Dermis blood vessel endothelial cell (primary cell): ENCODE results near the gene NUFIP2. TPM values are rescaled to one million over a fixed set of nuclear protein-coding genes. Genes with fewer than 3 reads are reported as not detected.
"Not testable (repeated sequence)": the region's sequence is repeated elsewhere in the genome, so short reads cannot be mapped to it uniquely, and the experiment has no call there.

Source experiments
- DNase-seq: peaks from one replicate; pipeline ENCODE4 v3.0.0; 2010
- total RNA-seq: library from RNA; depleted of rRNA; stranded (reverse); fragments of >200 nt; gene quantifications from 2 replicates; pipeline ENCODE4 v1.2.3, GENCODE V29; 2014

Gene NUFIP2
- total RNA-seq, 1 donor from 2014 or later, result 38.5 TPM

DNA sequence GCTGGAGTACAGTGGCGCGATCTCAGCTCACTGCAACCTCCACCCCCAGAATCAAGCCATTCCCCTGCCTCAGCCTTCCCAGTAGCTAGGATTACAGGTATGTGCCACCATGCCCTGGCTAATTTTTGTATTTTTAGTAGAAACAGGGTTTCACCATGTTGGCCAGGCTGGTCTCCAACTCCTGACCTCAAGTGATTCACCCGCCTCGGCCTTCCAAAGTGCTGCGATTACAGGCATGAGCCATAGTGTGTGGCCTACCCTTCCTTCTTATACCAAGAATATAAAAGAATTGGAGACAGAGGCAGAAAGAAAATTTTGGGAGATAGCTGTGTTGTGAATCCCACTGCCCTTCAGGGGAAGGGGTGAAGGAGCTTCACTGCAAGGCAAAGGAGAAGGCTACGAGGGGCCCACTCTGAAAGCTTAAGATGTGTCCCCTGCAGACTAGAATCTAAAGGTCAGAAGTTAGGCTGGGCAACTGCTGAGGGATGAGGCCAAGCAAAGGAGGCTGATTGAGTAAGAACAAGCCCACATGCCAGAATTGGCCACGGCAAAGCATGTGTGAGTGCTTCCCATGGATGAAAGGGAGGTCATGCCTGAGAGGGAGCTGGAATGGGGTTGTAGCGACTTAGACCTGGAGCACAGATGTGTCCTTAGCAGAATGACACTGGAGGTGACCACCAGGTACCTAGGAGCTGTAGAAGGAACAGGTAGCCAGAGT is 55.7 kb downstream of the NUFIP2 start:
- no peak for DNase-seq

DNA sequence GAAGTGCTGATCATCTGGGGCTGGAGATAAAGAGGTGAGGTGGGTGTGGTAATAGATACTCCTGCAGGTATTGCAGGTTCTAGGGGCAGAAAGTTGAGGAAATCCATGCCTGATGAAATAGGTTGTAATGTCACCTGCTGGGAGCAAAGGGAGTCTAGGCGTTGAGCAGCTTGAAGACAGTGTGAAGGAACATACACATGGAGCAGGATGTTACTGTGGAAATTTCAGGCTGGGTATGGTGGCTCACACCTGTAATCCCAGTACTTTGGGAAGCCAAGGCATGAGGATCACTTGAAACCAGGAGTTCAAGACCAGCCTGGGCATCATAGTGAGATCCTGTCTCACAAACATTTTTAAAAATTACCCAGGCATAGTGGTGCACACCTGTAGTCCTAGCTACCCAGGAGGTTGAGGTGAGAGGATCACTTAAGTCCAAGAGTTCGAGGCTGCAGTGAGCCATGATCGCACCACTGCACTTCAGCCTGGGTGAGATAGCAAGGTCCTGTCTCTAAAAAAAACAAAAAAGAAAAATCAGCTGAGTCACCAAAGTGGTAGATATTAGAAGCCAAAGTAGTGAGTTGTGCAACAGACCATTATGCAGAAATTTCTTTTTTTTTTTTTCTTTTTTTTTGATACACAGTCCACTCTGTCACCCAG is 56.3 kb downstream of the NUFIP2 start:
- no peak for DNase-seq

DNA sequence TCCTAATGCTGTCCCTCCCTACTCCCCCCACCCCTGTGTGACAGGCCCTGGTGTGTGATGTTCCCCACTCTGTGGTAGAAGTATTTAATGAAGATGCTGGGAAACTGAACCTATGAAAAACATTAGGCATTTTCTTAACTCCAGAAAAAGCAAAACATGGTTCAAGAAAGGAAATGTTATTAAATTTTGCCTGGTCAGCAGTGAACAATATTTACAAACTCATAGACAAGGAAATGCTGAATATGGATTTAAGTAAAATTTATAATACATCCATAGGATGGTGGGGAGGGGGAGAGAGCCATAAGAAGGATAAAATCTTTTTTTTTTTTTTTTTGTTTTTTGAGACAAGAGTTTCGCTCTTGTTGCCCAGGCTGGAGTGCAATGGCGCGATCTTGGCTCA is 58.0 kb downstream of the NUFIP2 start:
- no peak for DNase-seq

DNA sequence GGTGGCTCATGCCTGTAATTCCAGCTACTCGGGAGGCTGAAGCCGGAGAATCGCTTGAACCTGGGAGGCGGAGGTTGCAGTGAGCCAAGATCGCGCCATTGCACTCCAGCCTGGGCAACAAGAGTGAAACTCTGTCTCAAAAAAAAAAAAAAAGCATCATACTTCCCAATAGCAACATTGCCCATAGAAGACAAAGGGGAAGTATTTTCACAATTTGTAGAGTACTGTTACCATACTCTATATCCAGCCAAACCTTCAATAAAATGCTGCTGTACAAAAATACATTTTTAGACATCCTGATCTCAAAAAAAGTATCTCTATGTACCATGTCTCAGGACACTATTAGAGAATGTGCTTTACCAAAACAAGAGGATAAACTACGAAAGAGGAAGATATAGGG is 59.0 kb downstream of the NUFIP2 start:
- not testable (repeated sequence) for DNase-seq

DNA sequence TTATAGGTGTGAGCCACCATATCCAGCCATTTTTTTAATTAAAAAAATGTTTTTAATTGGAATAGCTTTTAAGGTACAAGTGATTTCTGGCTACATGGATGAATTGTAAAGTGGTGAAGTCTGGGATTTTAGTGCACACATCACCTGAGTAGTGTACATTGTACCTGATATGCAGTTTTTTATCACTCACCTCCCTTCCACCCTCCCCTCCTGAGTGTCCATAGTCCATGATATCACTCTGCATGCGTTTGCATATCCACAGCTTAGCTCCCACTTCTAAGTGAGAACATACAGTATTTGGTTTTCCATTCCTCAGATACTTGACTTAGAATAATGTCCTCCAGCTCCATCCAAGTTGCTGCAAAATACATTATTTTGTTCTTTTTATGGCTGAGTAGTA is 60.6 kb downstream of the NUFIP2 start:
- DNase-seq, result no peak

DNA sequence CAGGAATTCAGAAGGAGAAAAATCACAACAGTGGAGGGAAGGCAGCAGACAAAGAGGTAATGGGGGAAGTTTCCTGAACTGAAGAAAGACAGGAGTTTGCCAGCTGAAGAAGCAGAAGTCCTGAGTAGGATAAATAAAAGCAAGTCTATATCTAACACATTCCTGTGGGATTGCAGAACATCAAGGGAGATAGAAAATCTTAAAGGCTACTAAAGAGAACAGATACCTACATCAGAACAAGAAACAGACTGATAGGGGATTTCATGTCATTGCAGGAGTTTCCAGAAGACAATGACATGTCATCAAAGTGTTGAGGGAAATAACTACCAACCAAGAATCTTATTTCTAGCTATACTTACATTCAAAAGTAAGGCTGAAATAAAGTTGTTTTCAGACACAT is 68.6 kb downstream of the NUFIP2 start:
- DNase-seq, result no peak

DNA sequence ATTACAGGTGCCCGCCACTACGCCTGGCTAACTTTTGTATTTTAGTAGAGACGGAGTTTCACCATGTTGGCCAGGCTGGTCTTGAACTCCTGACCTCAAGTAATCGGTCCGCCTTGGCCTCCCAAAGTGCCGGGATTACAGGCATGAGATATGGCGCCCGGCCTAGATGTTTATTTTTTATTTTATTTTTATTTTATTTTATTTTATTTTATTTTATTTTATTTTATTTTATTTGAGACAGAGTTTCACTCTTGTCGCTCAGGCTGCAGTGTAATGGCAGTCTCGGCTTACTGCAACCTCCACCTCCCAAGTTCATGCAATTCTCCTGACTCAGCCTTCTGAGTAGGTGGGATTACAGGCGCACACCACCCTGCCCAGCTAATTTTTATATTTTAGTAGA is 72.6 kb downstream of the NUFIP2 start:
- not testable (repeated sequence) for DNase-seq

DNA sequence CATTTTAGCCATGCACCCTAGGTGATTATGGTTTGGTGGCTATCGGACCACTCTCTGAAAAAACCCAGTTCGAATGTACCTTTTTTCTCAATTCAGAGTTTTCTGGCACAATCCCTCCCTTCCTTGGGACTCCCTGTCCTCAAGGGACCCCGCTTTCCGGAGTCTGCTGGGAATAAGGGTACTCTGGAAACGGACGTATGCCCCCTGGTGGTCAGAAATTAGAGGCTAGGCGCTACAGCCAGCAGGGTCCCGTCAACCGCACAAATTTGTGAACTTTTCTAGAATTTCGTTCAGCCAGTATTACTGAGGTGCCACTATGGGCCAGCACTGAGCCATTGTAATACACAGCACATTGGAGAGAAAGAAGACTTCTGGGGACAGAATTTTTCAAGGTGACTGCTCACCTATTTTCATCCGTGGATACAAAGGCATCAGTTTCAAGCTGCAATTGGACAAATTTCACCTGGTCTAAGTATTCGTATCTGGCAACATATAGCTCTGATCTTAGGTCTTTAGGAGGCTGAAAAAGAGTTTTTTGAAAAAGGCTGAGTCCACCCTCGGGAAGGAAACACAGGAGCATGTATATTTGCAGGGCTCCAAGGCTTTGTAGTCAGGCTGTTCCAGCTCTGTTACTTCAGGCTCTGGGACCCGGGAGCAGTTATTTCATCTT is 74.4 kb downstream of the NUFIP2 start:
- peak; percentile 89 for DNase-seq

DNA sequence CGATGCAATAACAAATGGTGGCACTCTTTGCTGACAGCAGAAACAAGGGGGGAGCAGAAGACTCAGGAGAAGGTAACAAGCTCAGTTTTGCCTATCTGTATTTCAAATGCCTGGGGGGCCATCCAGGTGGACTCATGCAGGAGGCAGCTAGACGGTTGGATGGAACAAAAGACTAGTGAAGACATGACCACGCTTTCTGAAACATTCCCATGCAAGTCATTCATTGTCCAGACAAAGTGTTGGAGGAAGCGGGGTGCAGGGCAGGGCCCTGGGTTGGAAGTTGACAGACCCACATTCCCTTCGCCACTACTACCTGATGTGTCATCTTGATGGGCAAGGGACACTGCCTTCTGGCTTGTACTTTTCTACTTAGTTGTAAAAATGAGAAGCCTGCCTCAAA is 77.1 kb downstream of the NUFIP2 start:
- no peak for DNase-seq

DNA sequence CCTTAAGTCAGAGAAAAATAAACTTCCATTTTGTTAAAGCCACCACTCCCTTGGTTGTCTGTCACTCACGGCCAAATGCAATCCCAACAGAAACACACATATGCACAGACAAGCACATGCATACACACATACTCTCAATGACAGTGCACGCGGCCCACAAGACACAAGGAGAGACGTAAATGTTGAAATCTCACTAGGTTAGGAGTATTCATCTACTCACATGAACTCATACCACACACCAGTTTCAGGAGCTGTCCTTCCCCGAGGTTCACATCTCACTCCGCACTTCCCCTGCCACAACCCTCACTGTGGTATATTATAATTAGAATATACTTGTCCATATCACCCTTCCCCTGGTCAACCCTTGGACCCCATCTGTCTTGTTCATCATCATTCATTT is 77.8 kb downstream of the NUFIP2 start:
- DNase-seq, result no peak

DNA sequence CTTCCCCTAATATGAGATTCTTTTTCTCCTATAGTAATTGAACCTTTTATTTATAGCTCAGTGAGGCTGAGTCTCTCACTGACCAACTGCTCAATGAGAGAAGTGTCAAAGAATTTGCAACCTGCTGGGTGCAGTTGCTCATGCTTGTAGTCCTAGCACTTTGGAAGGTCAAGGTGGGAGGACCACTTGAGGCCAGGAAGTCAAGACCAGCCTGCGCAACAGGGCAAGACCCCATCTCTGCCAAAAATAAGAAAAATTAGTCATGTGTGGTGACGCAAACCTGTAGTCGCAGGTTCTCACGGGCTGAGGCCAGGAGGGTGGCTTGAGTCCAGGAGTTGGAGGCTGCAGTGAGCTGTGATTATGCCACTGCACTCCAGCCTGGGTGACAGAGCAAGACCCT is 78.2 kb downstream of the NUFIP2 start:
- no peak for DNase-seq

DNA sequence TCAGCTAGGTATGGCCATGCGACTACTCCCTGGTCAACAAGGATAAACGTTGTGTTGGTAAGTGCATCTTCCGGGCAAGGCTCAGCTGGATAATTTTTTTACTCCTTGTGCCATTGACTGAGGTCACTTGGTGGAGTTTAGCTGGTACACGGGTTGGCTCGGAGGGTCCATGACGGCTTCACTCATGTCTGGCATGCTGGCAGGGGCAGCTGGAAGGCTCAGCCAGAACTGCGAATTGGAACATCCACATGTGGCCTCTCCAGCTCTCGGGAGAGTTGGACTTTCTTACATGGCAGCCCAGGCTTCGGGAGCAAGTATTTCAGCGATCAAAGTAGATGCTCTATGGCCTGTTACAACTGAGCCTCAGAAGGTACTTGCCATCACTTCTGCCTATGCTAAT is 78.8 kb downstream of the NUFIP2 start:
- no peak for DNase-seq

DNA sequence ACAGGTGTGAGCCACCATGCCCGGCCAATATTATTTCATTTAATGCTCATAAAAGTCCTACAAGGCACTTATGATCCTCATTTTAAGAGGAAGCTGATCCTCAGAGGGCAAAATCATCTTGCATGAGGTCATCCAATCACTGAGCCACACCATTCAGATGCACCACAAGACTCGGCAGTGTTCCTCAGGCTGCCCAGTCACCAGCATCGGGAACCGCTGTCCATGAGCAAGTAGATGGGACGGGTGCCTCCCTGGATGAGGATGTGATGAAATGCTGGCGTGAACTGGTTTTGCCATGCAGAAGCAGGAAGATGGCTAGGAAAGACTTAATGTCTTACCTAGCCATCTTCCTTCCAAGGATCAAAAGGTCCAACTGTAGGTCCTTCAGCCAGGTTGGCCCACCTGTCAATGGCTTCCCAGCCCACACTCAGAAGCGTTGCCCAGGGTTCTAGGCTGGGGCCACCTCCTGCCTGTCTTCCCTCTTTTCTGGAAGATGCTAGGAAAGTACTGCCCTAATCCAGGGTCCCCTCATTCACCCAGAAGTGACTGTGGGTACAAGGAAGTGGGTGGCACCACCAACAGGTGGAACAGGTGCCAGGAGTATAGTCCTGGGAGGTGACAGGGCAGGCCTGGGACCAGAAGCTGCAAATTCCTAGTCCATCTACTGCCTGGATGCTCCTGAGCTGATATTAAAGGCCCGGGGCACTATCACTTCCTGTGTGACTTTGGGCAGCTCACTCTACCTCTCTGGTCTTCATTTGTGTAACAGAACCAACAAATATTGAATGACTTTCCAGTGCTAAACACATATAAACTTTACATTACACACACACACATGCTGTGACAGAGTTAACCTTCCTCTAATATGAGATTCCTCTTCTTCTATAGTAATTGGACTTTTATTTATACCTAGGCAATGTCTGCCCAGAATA is 79.5 kb downstream of the NUFIP2 start:
- DNase-seq, result no peak

DNA sequence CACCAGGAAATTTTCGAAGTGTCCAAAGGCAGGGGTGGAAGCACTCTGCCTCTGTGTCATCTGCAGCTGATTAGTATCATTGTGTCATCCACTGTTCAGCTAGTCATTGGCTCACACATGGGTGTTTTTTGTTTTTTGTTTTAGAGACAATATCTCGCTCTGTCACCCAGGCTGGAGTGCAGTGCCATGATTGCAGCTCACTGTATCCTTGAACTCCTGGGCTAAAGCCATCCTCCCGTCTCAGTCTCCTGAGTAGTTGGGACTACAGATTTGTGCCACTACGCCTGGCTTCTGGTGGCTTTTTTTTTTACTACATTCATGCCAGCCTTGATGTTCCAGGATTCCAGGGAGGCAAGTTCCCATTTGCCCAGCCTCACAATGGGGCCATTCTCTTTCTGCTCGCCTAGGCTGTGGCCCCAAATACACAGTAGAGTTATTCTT is 81.2 kb downstream of the NUFIP2 start:
- no peak for DNase-seq

DNA sequence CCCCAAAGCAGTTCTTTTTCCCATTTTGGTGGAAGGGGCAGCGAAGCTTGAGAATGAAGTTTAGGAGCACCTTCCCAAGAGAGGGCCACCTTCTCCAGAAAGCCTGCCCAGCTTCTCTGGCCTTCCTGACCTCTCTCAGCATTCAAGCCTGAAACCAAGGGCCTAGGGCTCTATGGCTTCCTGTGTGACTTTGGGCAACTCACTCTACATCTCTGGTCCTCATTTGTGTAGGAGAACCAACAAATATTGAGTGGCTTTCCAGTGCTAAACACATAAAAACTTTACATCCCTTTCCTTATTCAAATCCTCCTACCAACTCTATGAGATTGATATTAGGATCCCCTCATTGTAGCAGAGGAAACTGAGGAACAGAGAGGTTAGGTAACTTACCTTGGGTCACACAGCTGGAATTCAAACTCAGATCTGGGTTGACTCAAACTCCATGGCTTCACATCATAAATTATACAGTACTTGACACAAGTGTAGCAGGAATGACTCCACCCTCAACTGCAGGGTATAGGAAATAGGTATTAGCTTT is 81.8 kb downstream of the NUFIP2 start:
- DNase-seq, result no peak

DNA sequence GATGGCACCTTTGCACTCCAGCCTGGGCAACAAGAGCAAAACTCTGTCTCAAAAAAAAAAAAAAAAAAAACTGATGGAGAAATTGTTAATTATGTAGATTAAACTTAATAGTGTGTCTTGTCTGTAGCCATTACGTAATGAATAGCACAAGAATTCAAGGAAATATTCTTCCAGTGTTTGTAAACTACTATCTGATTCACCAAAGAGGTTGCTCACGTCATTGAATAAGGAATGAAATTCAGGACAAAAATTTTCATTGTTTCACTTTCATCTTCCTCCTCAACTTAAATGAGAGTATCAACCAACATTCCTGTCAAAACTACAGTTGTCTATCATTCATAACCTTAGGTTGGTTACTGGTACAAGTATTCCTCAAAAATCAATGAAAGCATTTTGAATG is 83.1 kb downstream of the NUFIP2 start:
- DNase-seq, result no peak

DNA sequence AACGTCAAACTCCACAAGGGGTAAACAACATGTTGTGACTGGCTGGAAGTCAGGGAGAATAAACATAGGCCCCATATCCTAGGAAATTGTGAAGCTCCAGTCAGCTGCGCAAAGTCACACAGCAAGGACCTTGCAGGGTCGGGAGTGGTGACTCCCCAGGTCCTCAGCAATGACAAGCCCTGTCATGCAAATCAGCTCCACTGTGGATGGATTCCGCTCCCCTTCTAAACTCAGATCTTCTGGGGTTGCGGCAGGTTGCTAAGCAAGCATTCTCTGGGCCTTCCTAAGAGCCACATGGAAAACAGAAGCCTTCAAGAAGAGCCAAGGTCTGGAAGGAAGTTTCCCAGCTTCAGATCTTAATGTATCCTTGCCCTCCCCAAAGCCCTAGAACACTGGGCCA is 84.9 kb downstream of the NUFIP2 start:
- DNase-seq, result no peak

DNA sequence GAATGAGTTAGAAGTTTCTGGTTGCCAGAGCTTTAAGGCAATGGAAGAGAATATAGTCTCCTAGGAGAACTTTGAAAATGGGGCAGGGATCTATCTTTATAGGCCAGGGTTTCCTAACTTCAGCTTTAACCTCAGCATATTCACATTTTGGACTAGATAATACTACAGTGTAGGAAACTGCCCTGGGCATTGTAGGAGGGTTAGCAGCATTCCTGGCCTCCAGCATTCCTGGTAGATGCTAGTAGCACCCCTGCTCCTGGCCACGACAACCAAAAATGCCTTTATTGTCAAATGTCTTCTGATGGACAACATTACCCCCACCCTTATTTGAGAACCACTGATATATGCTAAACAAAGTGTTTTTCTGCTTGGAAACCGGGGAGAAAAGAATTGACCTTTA is 86.0 kb downstream of the NUFIP2 start:
- DNase-seq, result no peak
